Measurements from ENCODE around the gene RAI14.

GRCh38 chr5:34735491-34736426, 79.6 kb downstream of the RAI14 start:
- TF ChIP-seq CTCF (IDR thresholded peaks at IDR 0.05), result no peak
- no peak for TF ChIP-seq POLR2A (IDR thresholded peaks at IDR 0.05)

Data from testis (tissue), 2 donors.